H1 (cell line): ENCODE measurements around the gene GDAP2. TPM values are rescaled to one million over a fixed set of nuclear protein-coding genes. Genes with fewer than 3 reads are reported as not detected.

Source experiments
- ATF3 ChIP-seq: IDR thresholded peaks from 2 replicates; pipeline ENCODE4 v1.6.1; 2011; ENCODE audit warnings: low read depth, mild to moderate bottlenecking, low read length; ENCODE audit not compliant: insufficient read depth
- CHD2 ChIP-seq: IDR thresholded peaks from 2 replicates; pipeline ENCODE4 v1.6.1; 2012; ENCODE audit warnings: low read length, improper control_type of control experiment
- HDAC6 ChIP-seq: IDR thresholded peaks from one replicate; pipeline ENCODE4 v1.7.1; 2012; ENCODE audit warnings: low read depth, mild to moderate bottlenecking, inconsistent platforms, low read length, moderate library complexity
- RNF2 ChIP-seq: fragments of 200-900, 300-1000 bp; sonication (generic); IDR thresholded peaks from 2 replicates; pipeline ENCODE4 v1.7.1; 2016; ENCODE audit warnings: borderline replicate concordance, low read depth, mild to moderate bottlenecking, antibody characterized with exemption, low read length; ENCODE audit not compliant: poor library complexity, severe bottlenecking; ENCODE audit errors: missing control alignments
- SUZ12 ChIP-seq: fragments of 200-600 bp; sonication (generic); IDR thresholded peaks from 2 replicates; pipeline ENCODE4 v1.6.1; 2012; ENCODE audit warnings: mild to moderate bottlenecking, inconsistent platforms, low read length, moderate library complexity, mixed read lengths
- TEAD4 ChIP-seq: IDR thresholded peaks from 2 replicates; pipeline ENCODE4 v1.6.1; 2012; ENCODE audit warnings: low read depth, low read length, inconsistent platforms, mixed read lengths
- polyA plus RNA-seq, 7 experiments: library from polyadenylated mRNA; depleted of rRNA in 3 of 7; stranded (reverse) in 5 of 7; unstranded in 2 of 7; fragments of >200 nt in 5 of 7; fragments of 200-250 nt in 2 of 7; gene quantifications; 1 replicate in 5 of 7; 2 replicates in 1 of 7; 4 replicates in 1 of 7; pipeline versions ENCODE4 v1.2.1 to v1.2.3, GENCODE V29; 2011 to 2013; ENCODE audit warnings: missing spikeins in 2 of 7, mixed read lengths in 2 of 7
- total RNA-seq: library from RNA; stranded (reverse); fragmentation: NEBNext Ultra II Directional; extraction: Animal tissue kit (Norgen Biotek cat#: 25700); gene quantifications from 2 replicates; pipeline ENCODE4 v1.2.1, GENCODE V29; 2021

Gene GDAP2
- total and polyA plus RNA-seq, 2 of the 8 experiments (the other 6 are each of a cell fraction or from before 2014, with no cell fraction given) = 8.6 to 27.8 TPM

DNA sequence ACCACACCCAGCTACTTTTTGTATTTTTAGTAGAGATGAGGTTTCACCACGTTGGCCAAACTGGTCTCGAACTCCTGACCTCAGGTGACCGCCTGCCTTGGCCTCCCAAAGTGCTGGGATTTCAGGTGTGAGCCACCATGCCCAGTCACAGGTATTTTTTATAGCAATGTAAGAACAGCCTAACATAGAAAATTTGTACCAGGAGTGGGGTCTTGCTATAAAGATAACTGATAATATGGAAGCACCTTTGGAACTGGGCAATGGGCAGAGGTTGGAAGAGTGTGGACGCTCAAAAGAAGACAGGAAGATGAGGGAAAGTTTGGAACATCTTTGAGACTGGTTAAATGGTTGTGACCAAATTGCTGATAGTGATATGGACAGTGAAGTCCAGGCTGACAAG is 99.2 kb downstream of the GDAP2 start (continued):
- TF ChIP-seq HDAC6 (no peak), SUZ12 (no peak), RNF2 (no peak), TEAD4 (no peak), CHD2 (no peak), ATF3 (no peak)
